Sigmoid colon (tissue), 4 donors: ENCODE data around the gene SETBP1.

Source experiments
- CTCF ChIP-seq, 4 experiments: fragments of 450-650 bp in 3 of 4; fragments of 200-600 bp in 1 of 4; IDR thresholded peaks; one replicate each; pipeline ENCODE4 v1.5.1; 2016 to 2019; ENCODE audit warnings: antibody characterized with exemption in 4 of 4, mild to moderate bottlenecking in 3 of 4, moderate library complexity in 2 of 4
- EP300 ChIP-seq, 4 donors: sonication (generic); formaldehyde crosslinking; IDR thresholded peaks; one replicate each; pipeline ENCODE4 v1.6.1; 2017; ENCODE audit warnings: antibody characterized with exemption in 4 of 4
- POLR2A ChIP-seq, 2 donors: fragments of 450-650 bp; IDR thresholded peaks; one replicate each; pipeline ENCODE4 v1.6.1; 2016; ENCODE audit warnings: antibody characterized with exemption in 2 of 2, mild to moderate bottlenecking in 2 of 2, moderate library complexity in 2 of 2
- POLR2AphosphoS5 ChIP-seq, 4 donors: sonication (generic); formaldehyde crosslinking; IDR thresholded peaks; one replicate each; pipeline ENCODE4 v1.6.1; 2017; ENCODE audit warnings: antibody characterized with exemption in 4 of 4

- TF ChIP-seq CTCF (IDR thresholded peaks at IDR 0.05) (no peak), POLR2A (IDR thresholded peaks at IDR 0.05) (no peak), POLR2AphosphoS5 (IDR thresholded peaks at IDR 0.05) (no peak), EP300 (IDR thresholded peaks at IDR 0.05) (no peak)
Measured at GRCh38 chr18:45025089-45025450, 344.4 kb downstream of the SETBP1 start.
